Left forelimb (tissue), 1 donor: ENCODE results near the gene OR11H7.
"Not testable (repeated sequence)": the region's sequence is repeated elsewhere in the genome, so short reads cannot be mapped to it uniquely, and the experiment has no call there.

Experiments
- DNase-seq: peaks from one replicate; pipeline ENCODE4 v3.0.0-alpha.2; 2018; ENCODE audit warnings: low spot score

The OR11H7 gene

DNA sequence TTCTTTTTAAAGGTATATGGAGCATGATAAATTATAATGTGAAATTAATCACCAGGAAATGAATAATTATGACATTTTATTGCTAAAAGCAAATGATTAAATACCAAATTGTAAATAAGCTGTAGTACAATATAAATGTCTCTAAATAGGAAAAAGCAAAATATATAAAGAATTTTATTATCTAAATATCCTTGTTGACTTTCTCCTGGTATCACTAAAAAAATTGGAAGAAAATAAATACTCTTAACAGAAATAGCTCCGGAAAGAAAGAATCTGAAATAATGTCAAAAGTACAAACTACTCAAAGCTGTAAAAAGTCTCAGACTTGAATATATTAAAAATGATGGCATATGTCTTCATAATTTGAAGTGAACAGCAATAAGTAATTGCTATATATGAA lies at the start of gene OR11H7:
Gene OR11H7, plus strand, starts transcription at position 301 of the 400 bp plus-strand sequence.
- DNase-seq: no peak

DNA sequence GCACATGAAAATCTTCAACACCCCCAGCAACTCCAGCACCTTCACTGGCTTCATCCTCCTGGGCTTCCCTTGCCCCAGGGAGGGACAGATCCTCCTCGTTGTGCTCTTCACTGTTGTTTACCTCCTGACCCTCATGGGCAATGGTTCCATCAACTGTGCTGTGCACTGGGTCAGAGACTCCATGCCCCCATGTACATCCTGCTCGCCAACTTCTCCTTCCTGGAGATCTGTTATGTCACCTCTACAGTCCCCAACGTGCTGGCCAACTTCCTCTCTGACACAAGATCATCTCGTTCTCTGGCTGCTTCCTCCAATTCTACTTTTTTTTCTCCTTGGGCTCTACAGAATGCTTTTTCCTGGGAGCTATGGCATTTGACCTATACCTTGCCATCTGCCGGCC lies 49.6 kb upstream of the OR11H7 start:
- DNase-seq: no peak

GRCh38 chr14:20179880-20180279 lies 48.9 kb upstream of the OR11H7 start:
- DNase-seq: no peak

GRCh38 chr14:20180486-20180885 lies 48.3 kb upstream of the OR11H7 start:
- no peak for DNase-seq

DNA sequence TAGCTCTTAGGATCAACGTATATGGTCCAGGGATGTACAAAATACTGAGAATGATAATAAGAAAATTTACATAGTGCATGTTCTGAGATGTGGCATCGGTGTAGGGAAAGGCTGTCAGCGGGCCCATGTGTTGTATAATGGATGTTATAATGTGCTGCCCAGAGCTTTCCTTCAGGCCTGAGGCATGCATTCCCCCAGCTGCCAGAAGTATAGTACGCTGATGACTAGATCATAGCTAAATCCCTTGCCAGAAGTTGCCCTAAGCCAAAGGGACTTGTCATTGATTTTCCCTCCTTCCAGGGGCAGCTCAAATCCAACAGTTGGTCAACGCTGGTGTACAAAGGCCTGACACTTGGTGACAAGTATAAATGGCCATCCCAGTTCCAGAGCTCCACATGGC lies 44.6 kb upstream of the OR11H7 start:
- DNase-seq: no peak

DNA sequence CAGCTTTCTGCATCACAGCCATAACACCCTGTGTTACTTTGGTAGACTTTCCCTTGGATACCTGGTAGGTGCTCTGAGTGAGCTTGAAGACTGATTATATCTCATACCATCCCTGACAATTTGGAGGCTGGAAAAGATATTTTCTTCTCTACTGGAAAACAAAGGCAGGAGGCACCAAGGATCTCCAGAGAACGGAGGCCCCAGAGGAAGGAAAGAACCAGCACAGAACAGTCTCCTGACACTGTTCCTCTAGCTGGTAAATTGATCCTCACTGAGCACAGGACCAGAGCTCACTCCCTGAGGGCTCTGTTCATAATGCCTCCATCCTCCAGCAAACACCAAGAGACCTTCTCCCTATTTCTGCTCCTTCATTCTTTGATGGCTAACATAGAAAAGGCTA lies 38.2 kb upstream of the OR11H7 start, which contains the start of gene OR11G2:
Gene OR11G2, plus strand, starts transcription at position 301 of the 400 bp plus-strand sequence. CDS start 6,542 bp downstream, outside the sequence.
- no peak for DNase-seq

- no peak for DNase-seq
Observed at GRCh38 chr14:20191396-20191795, 37.4 kb upstream of the OR11H7 start.

GRCh38 chr14:20194101-20194500 lies 34.7 kb upstream of the OR11H7 start:
- DNase-seq: no peak

GRCh38 chr14:20195170-20195569 lies 33.6 kb upstream of the OR11H7 start:
- DNase-seq: not testable (repeated sequence)

GRCh38 chr14:20195911-20196310 lies 32.9 kb upstream of the OR11H7 start:
- DNase-seq: no peak

DNA sequence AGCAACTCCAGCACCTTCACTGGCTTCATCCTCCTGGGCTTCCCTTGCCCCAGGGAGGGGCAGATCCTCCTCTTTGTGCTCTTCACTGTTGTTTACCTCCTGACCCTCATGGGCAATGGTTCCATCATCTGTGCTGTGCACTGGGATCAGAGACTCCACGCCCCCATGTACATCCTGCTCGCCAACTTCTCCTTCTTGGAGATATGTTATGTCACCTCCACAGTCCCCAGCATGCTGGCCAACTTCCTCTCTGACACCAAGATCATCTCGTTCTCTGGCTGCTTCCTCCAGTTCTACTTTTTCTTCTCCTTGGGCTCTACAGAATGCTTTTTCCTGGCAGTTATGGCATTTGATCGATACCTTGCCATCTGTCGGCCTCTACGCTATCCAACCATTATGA lies 31.3 kb upstream of the OR11H7 start:
- no peak for DNase-seq

DNA sequence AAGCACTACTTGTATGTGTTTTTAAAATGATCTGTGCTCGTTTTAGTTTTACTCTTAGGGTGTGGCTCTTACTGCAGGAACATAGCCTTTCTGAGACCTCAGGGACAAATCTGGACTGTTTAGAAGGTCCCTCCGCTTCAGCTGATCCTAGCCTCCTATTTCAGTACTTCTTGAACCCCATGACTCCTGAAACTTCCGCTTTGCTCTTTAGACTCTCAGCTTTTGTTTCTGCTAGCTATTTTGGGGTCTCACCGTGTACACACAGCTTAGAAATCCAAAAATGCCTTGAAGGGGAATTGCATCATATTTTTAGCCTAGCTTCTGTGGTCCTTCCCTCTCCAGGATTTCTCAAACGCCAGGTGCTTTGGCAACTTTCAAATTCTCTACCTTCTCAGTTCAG lies 29.8 kb upstream of the OR11H7 start:
- no peak for DNase-seq

DNA sequence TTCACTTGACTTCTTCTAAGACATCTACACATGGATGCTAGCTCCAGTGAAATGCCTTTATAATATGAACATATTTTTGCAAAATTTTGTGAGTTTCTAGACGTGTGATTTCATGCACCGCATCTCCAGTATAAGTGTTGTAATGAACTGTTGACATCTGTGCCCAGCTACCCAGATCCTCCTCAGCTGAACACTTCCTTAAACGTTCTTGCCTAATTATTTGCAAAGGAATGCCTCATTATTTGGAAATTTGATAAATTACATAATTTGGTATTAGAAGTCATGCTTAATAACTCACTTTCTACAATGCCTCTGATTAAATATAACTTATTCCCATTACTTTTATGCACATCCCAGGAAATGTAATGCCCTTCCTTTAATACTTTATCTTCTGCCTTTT lies 24.1 kb upstream of the OR11H7 start:
- DNase-seq: no peak

- no peak for DNase-seq
Observed at GRCh38 chr14:20209595-20209994, 19.2 kb upstream of the OR11H7 start.

GRCh38 chr14:20212406-20212805 lies 16.4 kb upstream of the OR11H7 start:
- DNase-seq: not testable (repeated sequence)

DNA sequence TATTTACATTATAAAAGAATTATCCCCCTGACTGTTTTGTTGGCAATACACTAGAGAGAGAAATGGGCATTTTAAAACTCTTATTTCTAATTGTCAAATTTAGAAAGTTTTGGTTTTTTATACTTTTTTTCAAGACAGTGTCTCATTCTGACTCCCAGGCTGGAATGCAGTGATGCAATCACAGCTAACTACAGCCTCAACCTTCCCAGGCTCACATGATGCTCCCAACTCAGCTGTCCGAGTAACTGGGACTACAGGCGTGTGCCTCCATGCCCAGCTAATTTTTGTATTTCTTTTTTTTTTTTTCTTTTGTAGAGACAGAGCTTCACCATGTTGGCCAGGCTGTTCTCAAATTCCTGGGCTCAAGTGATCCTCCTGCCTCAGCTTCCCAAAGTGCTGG lies 13.6 kb upstream of the OR11H7 start:
- DNase-seq: no peak

GRCh38 chr14:20219033-20219432 lies 9.7 kb upstream of the OR11H7 start:
- no peak for DNase-seq

DNA sequence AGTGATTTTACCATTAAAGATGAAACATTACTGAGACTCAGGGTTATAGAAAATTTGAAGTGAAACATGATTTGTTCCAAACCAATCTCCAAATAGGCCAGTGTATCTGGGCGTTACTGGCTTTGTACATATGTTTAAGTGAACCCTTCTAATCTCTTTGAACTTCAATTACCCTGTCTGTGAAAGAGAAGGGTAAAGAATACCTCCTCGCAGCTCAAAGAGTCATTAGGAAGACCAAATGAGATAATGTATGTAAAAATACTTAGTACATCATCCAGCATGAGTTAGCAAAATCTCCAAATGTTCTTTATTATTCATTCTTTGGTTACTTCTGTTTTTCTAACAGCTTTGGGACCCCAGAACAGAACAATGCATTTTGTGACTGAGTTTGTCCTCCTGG lies 5.4 kb upstream of the OR11H7 start, which contains the start of gene OR11H6:
Gene OR11H6, plus strand, starts transcription at position 301 of the 400 bp plus-strand sequence. Its CDS starts 0 bp downstream, at position 301.
- no peak for DNase-seq

DNA sequence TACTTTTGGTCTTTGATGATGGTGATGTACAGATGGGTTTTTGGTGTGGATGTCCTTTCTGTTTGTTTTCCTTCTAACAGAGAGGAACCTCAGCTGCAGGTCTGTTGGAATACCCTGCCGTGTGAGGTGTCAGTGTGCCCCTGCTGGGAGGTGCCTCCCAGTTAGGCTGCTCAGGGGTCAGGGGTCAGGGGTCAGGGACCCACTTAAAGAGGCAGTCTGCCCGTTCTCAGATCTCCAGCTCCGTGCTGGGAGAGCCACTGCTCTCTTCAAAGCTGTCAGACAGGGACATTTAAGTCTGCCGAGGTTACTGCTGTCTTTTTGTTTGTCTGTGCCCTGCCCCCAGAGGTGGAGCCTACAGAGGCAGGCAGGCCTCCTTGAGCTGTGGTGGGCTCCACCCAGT lies 6.6 kb downstream of the OR11H7 start:
- DNase-seq: not testable (repeated sequence)

DNA sequence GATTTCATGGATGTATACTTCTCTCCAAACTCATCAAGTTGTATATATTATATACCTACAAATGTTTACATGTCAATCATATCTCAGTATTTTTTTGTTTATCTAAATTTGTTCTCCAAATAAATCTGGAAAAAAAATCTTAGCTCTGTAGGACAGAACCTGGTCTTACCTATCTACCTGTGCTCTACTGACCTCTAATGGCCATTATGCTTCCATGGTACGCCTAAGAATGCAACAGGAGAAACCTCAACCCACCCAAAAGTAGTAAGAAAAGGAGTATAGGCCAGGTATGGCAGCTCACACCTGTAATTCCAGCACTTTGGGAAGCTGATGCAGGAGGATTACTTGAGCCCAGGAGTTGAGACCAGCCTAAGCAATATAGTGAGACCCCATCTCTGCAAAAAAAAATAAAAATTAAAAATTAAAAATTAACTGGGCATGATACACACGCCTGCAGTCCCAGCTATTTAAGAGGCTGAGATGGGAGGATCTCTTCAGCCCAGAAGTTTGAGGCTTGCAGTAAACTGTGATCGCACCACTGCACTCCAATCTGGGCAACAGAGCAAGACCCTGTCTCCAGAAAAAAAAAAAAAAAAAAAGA lies 19.0 kb downstream of the OR11H7 start:
- no peak for DNase-seq

DNA sequence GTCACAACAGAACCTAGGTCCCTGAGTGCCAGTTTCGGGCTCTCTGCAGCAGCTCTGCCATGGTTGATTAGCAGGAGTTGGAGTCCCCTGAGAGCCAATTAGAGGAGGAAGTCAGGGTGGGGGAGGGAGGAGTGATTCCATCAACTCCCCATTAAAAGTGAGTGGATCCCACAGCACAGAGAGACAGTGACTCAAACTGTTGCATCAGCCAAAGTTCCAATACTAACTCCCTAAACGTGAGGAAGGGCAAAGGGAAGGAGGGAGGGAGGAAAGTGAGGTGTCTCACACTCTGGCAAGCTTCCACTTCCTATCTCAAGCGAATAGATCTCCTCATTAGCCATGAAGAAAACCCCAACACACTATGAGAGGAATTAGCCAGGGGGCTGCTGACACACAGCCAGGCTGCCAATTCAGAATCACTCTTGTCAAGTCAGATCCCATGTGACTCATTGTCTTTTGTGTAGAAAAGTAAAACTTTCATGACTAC lies 33.9 kb downstream of the OR11H7 start:
- no peak for DNase-seq

GRCh38 chr14:20264361-20264760 lies 35.6 kb downstream of the OR11H7 start:
- DNase-seq: not testable (repeated sequence)

DNA sequence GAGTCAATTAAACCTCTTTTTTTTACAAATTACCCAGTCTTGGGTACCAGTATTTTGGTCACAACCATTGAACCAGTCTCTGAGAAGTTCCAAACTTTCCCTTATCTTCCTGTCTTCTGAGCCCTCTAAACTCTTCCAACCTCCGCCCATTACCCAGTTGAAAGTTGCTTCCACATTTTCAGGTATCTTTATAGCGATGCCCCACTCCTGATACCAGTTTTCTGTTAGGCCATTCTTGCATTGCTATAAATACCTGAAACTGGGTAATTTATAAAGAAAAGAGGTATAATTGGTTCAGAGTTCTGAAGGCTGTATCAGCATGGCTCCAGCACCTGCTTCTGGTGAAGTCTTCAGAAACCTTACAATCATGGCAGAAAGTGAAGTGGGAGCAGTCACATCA lies 45.3 kb downstream of the OR11H7 start:
- DNase-seq: no peak

DNA sequence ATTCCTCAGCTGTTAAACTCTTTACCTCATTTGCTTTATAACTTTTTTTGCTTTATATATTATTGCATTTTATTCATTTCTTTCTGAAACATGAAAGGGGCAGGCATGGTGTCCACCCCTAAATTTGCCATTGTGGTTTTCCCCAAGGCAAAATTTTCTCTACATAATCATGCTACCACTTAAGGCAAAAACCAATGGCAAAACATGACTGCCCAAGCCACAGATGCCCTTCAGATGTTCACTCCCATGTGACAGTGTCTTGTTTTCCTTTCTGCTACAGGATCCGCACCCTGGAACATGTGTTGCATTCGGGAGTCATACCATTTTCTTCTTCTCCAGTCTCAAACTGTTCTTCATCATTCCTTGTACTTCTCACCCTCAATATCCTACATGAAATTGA lies 48.6 kb downstream of the OR11H7 start:
- DNase-seq: no peak
